ENCODE results near the gene APOL3.
"Not testable (repeated sequence)": the region's sequence is repeated elsewhere in the genome, so short reads cannot be mapped to it uniquely, and the experiment has no call there.

Gene APOL3

GRCh38 chr22:36156515-36157419, 3.8 kb downstream of the APOL3 start:
- no peak for DNase-seq

- DNase-seq = no peak
Observed at GRCh38 chr22:36156119-36156514, 4.4 kb downstream of the APOL3 start.

GRCh38 chr22:36155702-36156101, 4.9 kb downstream of the APOL3 start:
- no peak for DNase-seq

GRCh38 chr22:36154423-36154945, 6.1 kb downstream of the APOL3 start:
- DNase-seq = no peak

GRCh38 chr22:36153501-36154422, 6.8 kb downstream of the APOL3 start:
- no peak for DNase-seq

GRCh38 chr22:36152821-36153220, 7.7 kb downstream of the APOL3 start:
- not testable (repeated sequence) for DNase-seq

- DNase-seq = no peak
Observed at GRCh38 chr22:36152088-36152487, 8.5 kb downstream of the APOL3 start.

- no peak for DNase-seq
Observed at GRCh38 chr22:36151006-36151595, 9.5 kb downstream of the APOL3 start.

- DNase-seq = no peak
Observed at GRCh38 chr22:36149441-36149840, 11.1 kb downstream of the APOL3 start.

GRCh38 chr22:36148411-36148810, 12.1 kb downstream of the APOL3 start:
- DNase-seq = no peak

- no peak for DNase-seq
Observed at GRCh38 chr22:36147196-36147791, 13.3 kb downstream of the APOL3 start.

- no peak for DNase-seq
Observed at GRCh38 chr22:36145881-36146280, 14.7 kb downstream of the APOL3 start.

- peak; percentile 43 for DNase-seq
Observed at GRCh38 chr22:36144886-36145541, 15.5 kb downstream of the APOL3 start.

- DNase-seq = no peak
Observed at GRCh38 chr22:36143956-36144355, 16.6 kb downstream of the APOL3 start.

GRCh38 chr22:36143066-36143815, 17.3 kb downstream of the APOL3 start:
- no peak for DNase-seq

- DNase-seq = no peak
Observed at GRCh38 chr22:36141481-36141880, 19.1 kb downstream of the APOL3 start.

- not testable (repeated sequence) for DNase-seq
Observed at GRCh38 chr22:36138709-36139108, 21.8 kb downstream of the APOL3 start.

- DNase-seq = no peak
Observed at GRCh38 chr22:36136988-36137387, 23.6 kb downstream of the APOL3 start.

- DNase-seq = no peak
Observed at GRCh38 chr22:36136475-36136874, 24.1 kb downstream of the APOL3 start.

GRCh38 chr22:36135306-36135980, 25.1 kb downstream of the APOL3 start:
- DNase-seq = no peak

GRCh38 chr22:36134182-36134581, 26.4 kb downstream of the APOL3 start:
- DNase-seq = no peak
